Stimulated activated naive CD8-positive, alpha-beta T cell treated with anti-CD3 and anti-CD28 coated beads, Interleukin-15, Interleukin-2, amounts not matched to agents 100 ng/mL and 50 ng/mL, for 24 hours (primary cell): ENCODE data around the gene SYNM.

ENCODE experiments used
- H3K27ac Mint-ChIP-seq: one replicate; pipeline ENCODE4 v1.8.0; 2021; ENCODE audit warnings: mild to moderate bottlenecking, mixed read lengths
- H3K27me3 Mint-ChIP-seq: one replicate; pipeline ENCODE4 v1.8.0; 2021; ENCODE audit warnings: mixed read lengths
- H3K36me3 Mint-ChIP-seq: one replicate; pipeline ENCODE4 v1.8.0; 2021; ENCODE audit warnings: low read depth, mixed read lengths
- H3K4me1 Mint-ChIP-seq: one replicate; pipeline ENCODE4 v1.8.0; 2021; ENCODE audit warnings: low read depth, mixed read lengths
- H3K4me3 Mint-ChIP-seq: one replicate; pipeline ENCODE4 v1.8.0; 2021; ENCODE audit warnings: mild to moderate bottlenecking, mixed read lengths
- H3K9me3 Mint-ChIP-seq: one replicate; pipeline ENCODE4 v1.8.0; 2021; ENCODE audit warnings: mixed read lengths

The SYNM gene

GRCh38 chr15:99167640-99168039 is 62.8 kb downstream of the SYNM start:
- Mint-ChIP-seq H3K36me3 (no peaks in the 10 kb centered on the region), H3K9me3 (no peaks in the 10 kb centered on the region), H3K4me3 (no peak overlapping the region), H3K27ac (no peak overlapping the region), H3K27me3 (no peaks in the 10 kb centered on the region), H3K4me1 (peaks cover 14% of the 10 kb centered on the region)

DNA sequence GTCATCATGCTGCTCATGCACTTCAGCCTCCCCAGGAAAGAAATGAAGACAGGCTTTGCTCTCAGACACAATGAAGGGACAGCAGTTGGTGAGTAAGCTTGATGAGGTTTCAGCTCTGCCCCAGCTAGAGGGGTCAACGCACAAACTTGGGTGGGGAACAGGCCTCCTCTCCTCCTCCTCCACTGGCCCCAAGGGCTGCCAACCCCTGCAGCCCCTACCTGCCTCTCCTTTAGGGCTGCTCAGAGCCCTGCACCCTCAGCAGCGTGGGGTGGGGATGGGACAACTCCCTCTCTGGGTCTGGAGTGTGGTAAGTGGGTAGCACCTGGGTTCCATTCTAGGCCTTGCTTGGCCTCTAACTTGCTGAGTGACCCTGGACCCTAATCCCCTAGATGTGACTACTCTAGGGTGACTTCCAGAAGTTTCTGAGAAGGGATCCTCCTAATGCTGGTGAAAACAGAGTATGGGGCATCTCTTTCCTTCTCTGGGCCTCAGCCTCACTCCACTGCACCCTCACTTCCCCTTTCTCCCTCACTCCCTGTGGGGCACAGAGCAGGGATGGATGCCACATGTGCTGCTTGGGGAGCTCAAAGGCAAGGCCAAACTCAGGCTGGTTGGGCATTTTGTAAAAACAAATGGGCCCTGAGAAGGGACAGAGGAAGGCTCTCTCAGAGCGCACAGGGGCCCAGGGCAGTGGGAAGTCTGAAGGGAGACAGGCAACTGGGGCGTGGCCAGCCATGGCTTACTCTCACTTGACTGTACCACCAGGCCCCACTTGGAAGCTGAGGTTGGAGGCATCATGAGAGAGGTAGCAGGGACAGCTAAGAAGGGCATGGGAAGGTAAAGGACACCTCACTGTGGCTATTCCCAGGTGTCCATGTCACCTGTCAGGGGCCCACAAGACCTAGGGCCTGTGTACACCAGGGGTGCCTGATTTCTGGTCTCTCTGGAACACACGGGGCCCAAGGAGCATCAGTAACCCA is 64.0 kb downstream of the SYNM start:
- no peaks in the 10 kb centered on the region for H3K27me3 Mint-ChIP-seq
- no peaks in the 10 kb centered on the region for H3K36me3 Mint-ChIP-seq
- no peak overlapping the region for H3K27ac Mint-ChIP-seq
- H3K4me1 Mint-ChIP-seq, result peaks cover 3% of the 10 kb centered on the region
- H3K9me3 Mint-ChIP-seq, result no peaks in the 10 kb centered on the region
- H3K4me3 Mint-ChIP-seq, result no peak overlapping the region

DNA sequence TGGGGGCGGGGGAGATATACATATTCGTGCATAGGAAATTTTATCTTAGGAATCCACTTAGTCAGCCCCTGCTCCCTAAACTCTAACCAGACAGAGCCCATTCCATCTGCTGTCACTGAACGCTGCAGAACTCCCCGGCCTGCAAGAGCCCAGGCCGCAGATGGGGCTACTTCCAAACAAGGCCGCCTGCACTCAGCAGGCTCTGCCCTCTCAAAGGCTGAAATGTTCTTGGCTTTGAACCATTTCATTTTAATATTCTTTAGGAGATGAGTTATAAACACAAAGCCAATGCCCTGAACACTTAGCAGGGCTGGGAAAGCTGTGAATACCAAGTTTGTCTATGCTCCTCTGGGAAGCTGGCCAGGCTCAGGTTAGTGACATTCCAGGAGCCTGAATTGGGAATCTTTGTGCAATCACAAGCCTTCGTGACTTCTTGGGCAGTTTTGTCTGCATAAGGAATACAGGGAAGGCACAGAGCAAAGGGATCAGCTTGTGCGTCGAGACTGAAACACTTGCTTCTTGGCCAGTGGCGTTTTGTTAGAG is 65.0 kb downstream of the SYNM start:
- Mint-ChIP-seq H3K4me3 (no peak overlapping the region), H3K27me3 (no peaks in the 10 kb centered on the region), H3K9me3 (no peaks in the 10 kb centered on the region), H3K36me3 (no peaks in the 10 kb centered on the region), H3K4me1 (peaks cover 3% of the 10 kb centered on the region), H3K27ac (no peak overlapping the region)

GRCh38 chr15:99170476-99171065 is 65.7 kb downstream of the SYNM start:
- Mint-ChIP-seq H3K36me3 (no peaks in the 10 kb centered on the region), H3K27ac (no peak overlapping the region), H3K27me3 (no peaks in the 10 kb centered on the region), H3K9me3 (no peaks in the 10 kb centered on the region), H3K4me1 (peaks cover 3% of the 10 kb centered on the region), H3K4me3 (no peak overlapping the region)

GRCh38 chr15:99172171-99172570 is 67.3 kb downstream of the SYNM start:
- Mint-ChIP-seq H3K27ac (no peak overlapping the region), H3K4me1 (peaks cover 3% of the 10 kb centered on the region), H3K27me3 (no peaks in the 10 kb centered on the region), H3K9me3 (no peaks in the 10 kb centered on the region), H3K36me3 (no peaks in the 10 kb centered on the region), H3K4me3 (no peak overlapping the region)

DNA sequence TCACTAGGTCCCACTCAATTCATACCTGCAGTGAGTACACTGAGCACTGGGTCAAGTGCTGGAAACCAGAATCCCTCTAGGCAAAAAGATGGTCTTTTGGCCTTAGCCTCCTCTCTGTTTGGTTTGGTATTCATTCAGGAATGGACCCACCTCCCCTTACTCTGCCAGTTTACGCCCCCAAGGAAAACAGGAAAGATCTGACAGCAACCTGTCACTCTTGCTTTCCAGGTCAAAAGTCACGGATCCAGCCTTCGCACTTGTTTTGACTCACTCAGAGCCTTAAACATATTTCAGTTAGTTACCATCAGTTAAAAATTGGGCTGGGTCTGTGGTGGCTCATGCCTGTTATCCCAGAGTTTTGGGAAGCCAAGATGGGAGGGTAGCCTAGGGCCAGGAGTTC is 68.1 kb downstream of the SYNM start:
- Mint-ChIP-seq H3K4me1 (no peaks in the 10 kb centered on the region), H3K27ac (no peak overlapping the region), H3K36me3 (no peaks in the 10 kb centered on the region), H3K9me3 (no peaks in the 10 kb centered on the region), H3K4me3 (no peak overlapping the region), H3K27me3 (no peaks in the 10 kb centered on the region)

- H3K27ac Mint-ChIP-seq, result no peak overlapping the region
- H3K36me3 Mint-ChIP-seq, result no peaks in the 10 kb centered on the region
- no peaks in the 10 kb centered on the region for H3K4me1 Mint-ChIP-seq
- no peaks in the 10 kb centered on the region for H3K9me3 Mint-ChIP-seq
- H3K4me3 Mint-ChIP-seq, result no peak overlapping the region
- H3K27me3 Mint-ChIP-seq, result no peaks in the 10 kb centered on the region
These were observed 69.9 kb downstream of the SYNM start for GRCh38 chr15:99174567-99175395.

GRCh38 chr15:99176757-99177156 is 71.9 kb downstream of the SYNM start:
- no peak overlapping the region for H3K4me3 Mint-ChIP-seq
- no peaks in the 10 kb centered on the region for H3K27me3 Mint-ChIP-seq
- H3K9me3 Mint-ChIP-seq, result no peaks in the 10 kb centered on the region
- H3K27ac Mint-ChIP-seq, result no peak overlapping the region
- H3K36me3 Mint-ChIP-seq, result no peaks in the 10 kb centered on the region
- H3K4me1 Mint-ChIP-seq, result no peaks in the 10 kb centered on the region

- no peak overlapping the region for H3K4me3 Mint-ChIP-seq
- H3K4me1 Mint-ChIP-seq, result no peaks in the 10 kb centered on the region
- no peaks in the 10 kb centered on the region for H3K27me3 Mint-ChIP-seq
- no peak overlapping the region for H3K27ac Mint-ChIP-seq
- H3K9me3 Mint-ChIP-seq, result no peaks in the 10 kb centered on the region
- H3K36me3 Mint-ChIP-seq, result no peaks in the 10 kb centered on the region
These were observed 72.8 kb downstream of the SYNM start for GRCh38 chr15:99177679-99178078.

- Mint-ChIP-seq H3K4me3 (no peak overlapping the region), H3K27ac (no peak overlapping the region), H3K4me1 (no peaks in the 10 kb centered on the region), H3K9me3 (no peaks in the 10 kb centered on the region), H3K36me3 (no peaks in the 10 kb centered on the region), H3K27me3 (no peaks in the 10 kb centered on the region)
These were observed 75.4 kb downstream of the SYNM start for GRCh38 chr15:99180086-99180963.

DNA sequence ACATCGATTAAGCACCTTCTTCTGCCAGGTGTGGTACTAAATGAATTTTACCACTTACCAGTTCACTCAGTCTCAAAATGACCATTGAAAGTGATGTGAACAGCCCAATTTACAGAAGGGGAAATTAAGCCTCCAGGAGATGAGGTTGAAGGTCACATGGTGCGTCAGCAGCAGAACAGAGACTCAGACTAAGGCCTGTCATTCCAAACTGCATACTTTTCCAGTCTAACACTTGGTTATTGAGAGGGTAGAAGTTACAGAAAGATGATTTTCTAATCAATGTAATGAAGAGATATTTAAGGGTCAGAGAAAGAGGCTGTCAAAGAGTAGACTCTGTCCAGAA is 76.1 kb downstream of the SYNM start:
- Mint-ChIP-seq H3K4me3 (no peak overlapping the region), H3K27ac (no peak overlapping the region), H3K36me3 (no peaks in the 10 kb centered on the region), H3K27me3 (no peaks in the 10 kb centered on the region), H3K9me3 (no peaks in the 10 kb centered on the region), H3K4me1 (no peaks in the 10 kb centered on the region)

GRCh38 chr15:99181545-99181971 is 76.7 kb downstream of the SYNM start:
- Mint-ChIP-seq H3K27ac (no peak overlapping the region), H3K9me3 (no peaks in the 10 kb centered on the region), H3K4me3 (no peak overlapping the region), H3K4me1 (no peaks in the 10 kb centered on the region), H3K27me3 (no peaks in the 10 kb centered on the region), H3K36me3 (no peaks in the 10 kb centered on the region)

DNA sequence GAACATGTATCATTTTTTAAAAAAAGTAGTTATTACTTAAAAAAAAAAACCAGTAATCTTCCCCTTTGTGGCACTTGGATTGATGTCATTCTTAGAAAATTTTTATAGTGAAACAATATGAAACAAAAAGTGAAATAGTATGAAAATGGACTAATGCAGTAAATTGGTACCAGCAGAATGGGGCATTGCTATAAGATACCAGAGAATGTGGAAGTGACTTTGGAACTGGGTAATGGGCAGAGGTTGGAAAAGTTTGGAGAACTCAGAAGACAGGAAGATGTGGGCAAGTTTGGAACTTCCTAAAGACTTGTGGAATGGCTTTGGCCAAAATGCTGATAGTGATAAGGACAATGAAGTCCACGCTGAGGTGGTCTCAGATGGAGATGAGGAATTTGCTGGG is 77.9 kb downstream of the SYNM start:
- no peaks in the 10 kb centered on the region for H3K9me3 Mint-ChIP-seq
- no peak overlapping the region for H3K4me3 Mint-ChIP-seq
- no peaks in the 10 kb centered on the region for H3K27me3 Mint-ChIP-seq
- no peaks in the 10 kb centered on the region for H3K36me3 Mint-ChIP-seq
- H3K27ac Mint-ChIP-seq, result no peak overlapping the region
- H3K4me1 Mint-ChIP-seq, result no peaks in the 10 kb centered on the region
